T47D (cell line): ENCODE results near the gene BIRC6.
A peak's percentile ranks its signal among the peaks of the same experiment; 100 is the strongest.

Experiments
- DNase-seq, 2 experiments: peaks; one replicate each; pipeline versions ENCODE4 v3.0.0 to v3.0.0-alpha.2; 2011 to 2012; ENCODE audit warnings: low read depth in 1 of 2, low spot score in 1 of 2
- JUND ChIP-seq: IDR thresholded peaks from 2 replicates; pipeline ENCODE4 v1.6.1; 2012; ENCODE audit warnings: low read depth
- in situ Hi-C: cut with HindIII; loops from 2 replicates; pipeline ENCODE4 v1.10.0; 2016; ENCODE audit warnings: low sequenced_read_pairs, low pct_unique_long_range_greater_than_20kb

Gene BIRC6

GRCh38 chr2:32383858-32384257 lies 27.0 kb downstream of the BIRC6 start:
- in situ Hi-C loops = no loop called here
- no peak for TF ChIP-seq JUND
- no peak for DNase-seq

- no peak for DNase-seq
- no peak for TF ChIP-seq JUND
- in situ Hi-C loops = no loop called here
Measured at GRCh38 chr2:32384529-32384928, 27.7 kb downstream of the BIRC6 start.

DNA sequence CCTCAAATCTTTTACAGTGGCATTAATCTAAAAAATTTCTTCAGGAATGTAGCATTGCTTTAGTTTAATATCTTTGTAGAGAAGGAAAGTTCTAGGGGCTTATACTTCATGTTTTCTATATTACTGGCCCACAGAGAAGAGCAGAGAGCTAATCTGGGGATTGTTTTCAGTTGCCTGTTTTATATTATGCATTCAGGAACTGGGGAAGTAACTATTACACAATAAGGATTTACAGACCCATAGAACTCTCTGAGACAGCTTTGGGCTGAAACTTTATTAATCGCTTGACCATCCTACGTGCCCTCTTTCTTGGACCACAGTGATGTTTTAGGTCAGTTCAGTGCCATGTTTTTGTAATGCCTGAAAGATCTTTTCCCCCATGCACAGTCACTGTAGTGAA lies 29.9 kb downstream of the BIRC6 start:
- no peak for DNase-seq
- no peak for TF ChIP-seq JUND
- in situ Hi-C loops = no loop called here

DNA sequence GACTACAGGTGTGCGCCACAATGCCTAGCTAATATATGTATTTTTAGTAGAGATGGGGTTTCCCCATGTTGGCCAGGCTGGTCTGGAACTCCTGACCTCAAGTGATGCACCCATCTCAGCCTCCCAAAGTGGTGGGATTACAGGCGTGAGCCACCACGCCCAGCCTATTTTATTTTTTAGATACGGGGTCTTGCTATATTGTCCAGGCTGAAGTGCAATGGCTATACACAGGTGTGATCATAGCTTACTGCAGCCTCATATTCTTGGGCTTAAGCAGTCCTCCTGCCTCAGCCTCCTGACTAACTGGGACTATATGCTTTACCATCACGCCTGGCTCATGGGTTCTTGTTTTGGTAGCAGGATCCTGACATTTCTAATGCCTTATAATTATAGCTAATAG lies 42.4 kb downstream of the BIRC6 start:
- in situ Hi-C loops = no loop called here
- DNase-seq = no peak
- no peak for TF ChIP-seq JUND

DNA sequence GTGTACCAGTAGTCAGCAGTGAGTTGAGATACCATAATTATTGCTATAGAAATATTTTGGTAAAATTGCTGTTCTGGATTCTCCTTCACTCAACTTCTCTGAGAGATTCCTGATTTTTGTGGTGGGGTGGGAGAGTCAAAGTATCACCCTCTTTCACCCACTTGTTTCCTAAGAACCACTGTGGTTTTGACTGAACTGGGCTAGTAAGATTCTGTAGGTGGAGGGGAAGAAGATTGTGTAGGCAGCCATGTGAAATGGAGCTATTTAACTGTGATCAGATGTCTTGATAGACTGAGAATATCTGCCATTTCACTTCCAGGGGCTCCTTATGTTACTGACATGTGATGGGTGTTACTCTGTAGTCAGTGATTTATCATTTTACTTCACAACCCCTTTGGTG lies 45.3 kb downstream of the BIRC6 start:
- DNase-seq = no peak
- TF ChIP-seq JUND = no peak
- in situ Hi-C loops = no loop called here

- in situ Hi-C loops = no loop called here
- DNase-seq = no peak
- no peak for TF ChIP-seq JUND
Measured at GRCh38 chr2:32403782-32404181, 47.0 kb downstream of the BIRC6 start.

DNA sequence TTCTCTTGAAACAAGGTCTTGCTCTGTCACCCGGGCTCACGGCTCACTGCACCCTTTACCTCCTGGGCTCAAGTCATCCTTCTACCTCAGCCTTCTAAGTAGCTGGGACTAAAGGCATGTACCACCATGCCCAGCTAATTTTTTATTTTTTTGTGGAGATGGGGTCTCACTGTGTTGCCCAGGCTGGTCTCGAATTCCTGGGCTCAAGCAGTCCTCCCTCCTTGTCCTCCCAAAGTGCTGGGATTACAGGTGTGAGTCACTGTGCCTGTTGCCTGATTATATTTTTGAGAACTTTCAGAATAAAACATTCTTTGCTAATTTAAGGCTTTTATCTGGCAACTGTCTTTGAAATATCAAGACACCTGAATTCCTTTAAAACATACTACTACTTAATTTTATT lies 47.9 kb downstream of the BIRC6 start:
- in situ Hi-C loops = no loop called here
- no peak for TF ChIP-seq JUND
- no peak for DNase-seq

- in situ Hi-C loops = no loop called here
- DNase-seq = no peak
- no peak for TF ChIP-seq JUND
Measured at GRCh38 chr2:32416519-32416918, 59.7 kb downstream of the BIRC6 start.

GRCh38 chr2:32417659-32418058 lies 60.8 kb downstream of the BIRC6 start:
- in situ Hi-C loops = no loop called here
- TF ChIP-seq JUND = no peak
- no peak for DNase-seq

- in situ Hi-C loops = no loop called here
- no peak for TF ChIP-seq JUND
- DNase-seq = peak in 1 of 2 experiments; percentile 39
Measured at GRCh38 chr2:32418778-32419177, 62.0 kb downstream of the BIRC6 start.

GRCh38 chr2:32422133-32422532 lies 65.3 kb downstream of the BIRC6 start:
- no peak for DNase-seq
- TF ChIP-seq JUND = no peak
- in situ Hi-C loops = no loop called here

- TF ChIP-seq JUND = no peak
- DNase-seq = no peak
- in situ Hi-C loops = no loop called here
Measured at GRCh38 chr2:32423536-32423935, 66.7 kb downstream of the BIRC6 start.

DNA sequence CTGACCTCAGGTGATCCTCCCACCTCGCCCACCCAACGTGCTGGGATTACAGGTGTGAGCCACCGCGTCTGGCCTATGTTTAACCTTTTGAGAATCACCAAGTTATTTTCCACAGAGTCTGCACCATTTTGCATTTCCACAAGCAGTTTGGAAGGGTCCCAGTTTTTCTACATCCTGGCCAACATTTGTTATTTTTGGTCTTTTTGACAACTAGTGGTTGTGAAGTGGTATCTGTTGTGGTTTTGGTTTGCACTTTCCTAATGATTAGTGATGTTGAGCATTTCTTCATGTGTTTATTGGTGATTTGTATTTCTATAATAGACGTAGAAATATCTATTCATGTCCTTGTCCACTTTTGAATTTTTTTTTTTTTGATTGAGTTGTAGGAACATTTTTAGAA lies 67.9 kb downstream of the BIRC6 start:
- no peak for TF ChIP-seq JUND
- DNase-seq = no peak
- in situ Hi-C loops = no loop called here

DNA sequence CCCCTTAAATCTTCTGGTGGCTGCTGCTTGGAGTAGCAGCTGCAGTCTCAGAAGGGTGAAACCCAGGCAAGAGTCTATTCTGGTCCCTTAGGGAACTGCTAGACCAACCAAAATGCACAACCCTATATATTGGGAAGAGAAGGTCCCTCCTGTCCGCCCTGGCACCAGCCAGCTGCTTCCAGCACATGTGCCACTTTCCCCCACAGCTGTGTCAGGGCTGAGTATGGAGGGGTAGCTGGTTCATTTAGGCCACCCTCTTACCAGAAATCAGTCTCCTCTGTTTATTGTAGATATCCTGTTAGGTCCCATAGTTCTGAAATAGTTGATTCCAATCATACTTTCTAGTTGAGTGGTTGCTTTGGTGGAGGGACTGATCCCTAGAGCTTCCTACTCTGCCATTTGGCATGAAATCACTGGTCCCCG lies 68.9 kb downstream of the BIRC6 start:
- no peak for TF ChIP-seq JUND
- DNase-seq = no peak
- in situ Hi-C loops = no loop called here
